H1 (cell line): ENCODE measurements around the gene ELMOD1. TPM values are rescaled to one million over a fixed set of nuclear protein-coding genes. Genes with fewer than 3 reads are reported as not detected.
A peak's percentile ranks its signal among the peaks of the same experiment; 100 is the strongest.

ENCODE experiments used
- BCL11A ChIP-seq, 2 experiments: IDR thresholded peaks; one replicate each; pipeline ENCODE4 v1.6.1; 2011; ENCODE audit warnings: low read depth in 2 of 2, low read length in 2 of 2, mild to moderate bottlenecking in 2 of 2
- CEBPB ChIP-seq: IDR thresholded peaks from 2 replicates; pipeline ENCODE4 v1.6.1; 2012; ENCODE audit warnings: low read depth, low read length
- CHD1 ChIP-seq: IDR thresholded peaks from 2 replicates; pipeline ENCODE4 v1.6.1; 2012; ENCODE audit warnings: low read depth, low read length, improper control_type of control experiment
- CTBP2 ChIP-seq: IDR thresholded peaks from 2 replicates; pipeline ENCODE4 v1.7.0; 2011; ENCODE audit warnings: borderline replicate concordance, mild to moderate bottlenecking, moderate library complexity, mixed read lengths, low read length; ENCODE audit not compliant: insufficient read depth, insufficient read length
- EGR1 ChIP-seq: IDR thresholded peaks from 2 replicates; pipeline ENCODE4 v1.6.1; 2011; ENCODE audit warnings: low read depth, low read length, borderline replicate concordance
- HDAC2 ChIP-seq, 2 experiments: fragments of 300-600 bp in 1 of 2; sonication (generic) in 1 of 2; IDR thresholded peaks; 2 replicates each; pipeline ENCODE4 v1.6.1; 2011 to 2012; ENCODE audit warnings: low read depth in 2 of 2, low read length in 2 of 2, mild to moderate bottlenecking in 2 of 2, moderate library complexity in 2 of 2, borderline replicate concordance in 1 of 2, inconsistent platforms in 1 of 2
- JUN ChIP-seq: IDR thresholded peaks from 2 replicates; pipeline ENCODE4 v1.6.1; 2011; ENCODE audit warnings: low read depth, mild to moderate bottlenecking, improper control_type of control experiment, low read length
- JUND ChIP-seq: IDR thresholded peaks from 2 replicates; pipeline ENCODE4 v1.6.1; 2011; ENCODE audit warnings: mild to moderate bottlenecking, improper control_type of control experiment, low read length
- KDM4A ChIP-seq: IDR thresholded peaks from one replicate; pipeline ENCODE4 v1.7.1; 2012; ENCODE audit warnings: low read depth, mild to moderate bottlenecking, moderate library complexity, low read length, inconsistent platforms; ENCODE audit not compliant: severe bottlenecking
- KDM5A ChIP-seq: fragments of 200-600 bp; IDR thresholded peaks from 2 replicates; pipeline ENCODE4 v1.7.1; 2012; ENCODE audit warnings: mild to moderate bottlenecking, low read length, inconsistent platforms, mixed read lengths
- MAFK ChIP-seq: IDR thresholded peaks from 2 replicates; pipeline ENCODE4 v1.6.1; 2012; ENCODE audit warnings: low read depth, mild to moderate bottlenecking, improper control_type of control experiment, low read length
- POLR2AphosphoS5 ChIP-seq: IDR thresholded peaks from 2 replicates; pipeline ENCODE4 v1.6.1; 2011; ENCODE audit warnings: low read depth, low read length
- POU5F1 ChIP-seq: IDR thresholded peaks from 2 replicates; pipeline ENCODE4 v1.6.1; 2011; ENCODE audit warnings: low read depth, mild to moderate bottlenecking, low read length, moderate library complexity
- RAD21 ChIP-seq, 2 experiments: IDR thresholded peaks in 1 of 2; conservative IDR thresholded peaks in 1 of 2; 2 replicates each; pipeline ENCODE4 v1.6.1; 2011; ENCODE audit warnings: low read depth in 2 of 2, low read length in 2 of 2, improper control_type of control experiment in 1 of 2, inconsistent platforms in 1 of 2, mild to moderate bottlenecking in 1 of 2, moderate library complexity in 1 of 2
- SAP30 ChIP-seq: fragments of 300-600 bp; sonication (generic); IDR thresholded peaks from 2 replicates; pipeline ENCODE4 v1.7.1; 2012; ENCODE audit warnings: low read length, moderate library complexity, mild to moderate bottlenecking, inconsistent platforms; ENCODE audit not compliant: insufficient read depth, insufficient replicate concordance
- SIX5 ChIP-seq: IDR thresholded peaks from 2 replicates; pipeline ENCODE4 v1.6.1; 2011; ENCODE audit warnings: mild to moderate bottlenecking, low read depth, low read length
- SP1 ChIP-seq: IDR thresholded peaks from 2 replicates; pipeline ENCODE4 v1.6.1; 2011; ENCODE audit warnings: low read depth, low read length
- SP2 ChIP-seq: IDR thresholded peaks from 2 replicates; pipeline ENCODE4 v1.6.1; 2012; ENCODE audit warnings: mild to moderate bottlenecking, low read length, inconsistent platforms
- SRF ChIP-seq: IDR thresholded peaks from 2 replicates; pipeline ENCODE4 v1.6.1; 2011; ENCODE audit warnings: mild to moderate bottlenecking, low read depth, low read length, moderate library complexity
- SUZ12 ChIP-seq: fragments of 200-600 bp; sonication (generic); IDR thresholded peaks from 2 replicates; pipeline ENCODE4 v1.6.1; 2012; ENCODE audit warnings: mild to moderate bottlenecking, inconsistent platforms, low read length, moderate library complexity, mixed read lengths
- TBP ChIP-seq: IDR thresholded peaks from 2 replicates; pipeline ENCODE4 v1.6.1; 2011; ENCODE audit warnings: low read depth, low read length, improper control_type of control experiment
- TEAD4 ChIP-seq: IDR thresholded peaks from 2 replicates; pipeline ENCODE4 v1.6.1; 2012; ENCODE audit warnings: low read depth, low read length, inconsistent platforms, mixed read lengths
- ZNF274 ChIP-seq: IDR thresholded peaks from 2 replicates; pipeline ENCODE4 v1.7.0; 2012; ENCODE audit warnings: low read length, borderline replicate concordance; ENCODE audit errors: extremely low read depth
- polyA plus RNA-seq, 7 experiments: library from polyadenylated mRNA; depleted of rRNA in 3 of 7; stranded (reverse) in 5 of 7; unstranded in 2 of 7; fragments of >200 nt in 5 of 7; fragments of 200-250 nt in 2 of 7; gene quantifications; 1 replicate in 5 of 7; 2 replicates in 1 of 7; 4 replicates in 1 of 7; pipeline versions ENCODE4 v1.2.1 to v1.2.3, GENCODE V29; 2011 to 2013; ENCODE audit warnings: missing spikeins in 2 of 7, mixed read lengths in 2 of 7
- total RNA-seq: library from RNA; stranded (reverse); fragmentation: NEBNext Ultra II Directional; extraction: Animal tissue kit (Norgen Biotek cat#: 25700); gene quantifications from 2 replicates; pipeline ENCODE4 v1.2.1, GENCODE V29; 2021
- TF ChIP-seq, protein P1 (sequence below): IDR thresholded peaks from 2 replicates; pipeline ENCODE4 v1.6.1; 2011; ENCODE audit warnings: low read length, improper control_type of control experiment

Gene ELMOD1
- total and polyA plus RNA-seq, 2 of the 8 experiments (the other 6 are each of a cell fraction or from before 2014, with no cell fraction given): 0.47 to 1.6 TPM

DNA sequence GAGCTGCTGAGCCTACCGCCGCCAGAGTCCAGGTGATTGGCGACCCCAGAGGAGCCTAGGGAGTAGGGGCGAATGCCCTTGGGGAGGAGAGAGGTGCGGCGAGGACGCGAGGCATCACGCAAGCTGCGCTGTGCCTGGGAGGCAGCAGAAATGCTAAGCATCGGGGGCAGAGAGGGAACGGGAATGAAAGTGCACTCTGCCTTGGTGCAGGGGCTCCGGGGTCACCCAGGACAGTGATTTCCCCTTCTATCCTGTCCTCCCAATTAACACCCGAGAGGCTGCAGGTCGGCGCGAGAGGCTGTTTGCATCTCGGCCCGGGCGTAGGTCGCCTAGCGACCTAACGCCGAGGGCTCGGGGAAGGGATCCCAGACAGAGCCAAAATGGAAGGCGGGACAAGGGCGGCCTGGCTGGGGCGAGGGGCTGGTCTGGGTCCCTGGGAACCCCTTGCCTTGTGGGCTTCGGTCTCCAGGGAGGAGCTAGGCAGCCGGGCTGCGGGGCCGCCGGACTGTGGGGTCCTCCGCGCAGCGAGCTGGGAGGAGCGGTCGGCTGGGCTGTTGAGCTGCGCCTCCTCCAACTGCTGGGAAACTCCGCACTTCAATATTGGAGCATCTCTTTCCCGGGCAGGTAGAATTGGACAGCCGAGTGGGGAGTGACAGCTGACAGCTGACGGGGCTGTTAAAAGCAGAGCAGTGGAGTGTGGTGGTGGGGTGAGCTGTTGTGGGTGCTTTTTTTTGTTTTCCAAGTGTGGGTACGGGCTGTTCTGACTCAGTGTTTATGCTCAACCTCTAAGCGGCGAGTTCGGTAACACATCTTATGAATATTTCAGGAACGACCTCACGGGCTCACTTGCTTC, 657 bp downstream of the ELMOD1 start (continued):
- TF ChIP-seq, protein P1, sequence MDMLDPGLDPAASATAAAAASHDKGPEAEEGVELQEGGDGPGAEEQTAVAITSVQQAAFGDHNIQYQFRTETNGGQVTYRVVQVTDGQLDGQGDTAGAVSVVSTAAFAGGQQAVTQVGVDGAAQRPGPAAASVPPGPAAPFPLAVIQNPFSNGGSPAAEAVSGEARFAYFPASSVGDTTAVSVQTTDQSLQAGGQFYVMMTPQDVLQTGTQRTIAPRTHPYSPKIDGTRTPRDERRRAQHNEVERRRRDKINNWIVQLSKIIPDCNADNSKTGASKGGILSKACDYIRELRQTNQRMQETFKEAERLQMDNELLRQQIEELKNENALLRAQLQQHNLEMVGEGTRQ: no peak
- TF ChIP-seq ZNF274 (no peak), JUN (no peak), JUND (no peak), SAP30 (peak; percentile 49), SP1 (no peak), CEBPB (no peak), EGR1 (no peak), TBP (peak; percentile 13; the same call in 1 of the 2 replicates), BCL11A (IDR thresholded peaks at IDR 0.05; ENCODE audit: low read depth in 2 of 2, low read length in 2 of 2) (no peak), MAFK (no peak), CTBP2 (no peak), SIX5 (no peak), SUZ12 (peak; percentile 80), KDM5A (no peak), HDAC2 (IDR thresholded peaks at IDR 0.05; ENCODE audit: borderline replicate concordance in 1 of 2, low read depth in 2 of 2, low read length in 2 of 2) (0 out of 4 replicates have a peak, but pooled peaks of 1 of the 2 experiments have one; percentile 50), SRF (no peak), POLR2AphosphoS5 (no peak), KDM4A (peak; percentile 31), CHD1 (no peak), TEAD4 (no peak), RAD21 (IDR thresholded peaks at IDR 0.05 in 1 of 2, conservative IDR thresholded peaks at IDR 0.05 in 1 of 2; ENCODE audit: low read depth in 2 of 2, low read length in 2 of 2) (no peak), SP2 (no peak), POU5F1 (no peak)
